CD14-positive monocyte (primary cell): ENCODE results near the gene CCNL2. TPM values are rescaled to one million over a fixed set of nuclear protein-coding genes. Genes with fewer than 3 reads are reported as not detected.

Experiments used
- DNase-seq, 3 donors: peaks; one replicate each; pipeline ENCODE4 v3.0.0-alpha.2; 2011 to 2022
- H2AFZ ChIP-seq: 2 replicates; pipeline ENCODE4 v1.6.0; 2012; ENCODE audit warnings: mild to moderate bottlenecking, low read depth, low read length, inconsistent platforms; ENCODE audit not compliant: insufficient read depth, poor library complexity, severe bottlenecking
- H3K27ac ChIP-seq, 2 donors: 1 replicate in 1 of 2; 2 replicates in 1 of 2; pipeline ENCODE4 v1.5.1; 2012 to 2013; ENCODE audit warnings: low read length in 2 of 2, control low read depth in 1 of 2, inconsistent platforms in 1 of 2, low read depth in 1 of 2, mild to moderate bottlenecking in 1 of 2
- H3K27me3 ChIP-seq, 2 donors: one replicate each; pipeline versions ENCODE4 v1.6.0 to v1.6.1; 2011 to 2013; ENCODE audit warnings: low read length in 2 of 2; ENCODE audit not compliant: control insufficient read depth in 2 of 2, insufficient read depth in 2 of 2
- H3K36me3 ChIP-seq, 2 donors: replicated peaks in 1 of 2; 1 replicate in 1 of 2; 2 replicates in 1 of 2; pipeline versions ENCODE4 v1.5.1 to v1.6.1; 2012 to 2013; ENCODE audit warnings: low read length in 2 of 2, control low read depth in 1 of 2, inconsistent platforms in 1 of 2, mild to moderate bottlenecking in 1 of 2; ENCODE audit not compliant: insufficient read depth in 2 of 2, control insufficient read depth in 1 of 2
- H3K4me1 ChIP-seq, 2 donors: 1 replicate in 1 of 2; 2 replicates in 1 of 2; pipeline versions ENCODE4 v1.5.1 to v1.6.1; 2012 to 2013; ENCODE audit warnings: low read length in 2 of 2, control low read depth in 1 of 2, inconsistent platforms in 1 of 2, mild to moderate bottlenecking in 1 of 2, moderate library complexity in 1 of 2; ENCODE audit not compliant: insufficient read depth in 2 of 2, control insufficient read depth in 1 of 2
- H3K4me2 ChIP-seq: replicated peaks from 2 replicates; pipeline ENCODE3; 2012; ENCODE audit warnings: low read length, moderate library complexity, mild to moderate bottlenecking; ENCODE audit not compliant: poor library complexity, severe bottlenecking; ENCODE audit errors: extremely low read depth
- H3K4me3 ChIP-seq, 3 experiments: fragments of 200-600 bp in 1 of 3; sonication (generic) in 1 of 3; replicated peaks in 1 of 3; 1 replicate in 2 of 3; 2 replicates in 1 of 3; pipeline ENCODE4 v1.5.1; 2011 to 2013; ENCODE audit warnings: low read length in 3 of 3, mild to moderate bottlenecking in 3 of 3, control low read depth in 2 of 3, low read depth in 2 of 3, inconsistent platforms in 1 of 3, moderate library complexity in 1 of 3
- H3K79me2 ChIP-seq: 2 replicates; pipeline ENCODE4 v1.6.0; 2012; ENCODE audit warnings: mild to moderate bottlenecking, control low read depth, inconsistent platforms, low read length, moderate library complexity; ENCODE audit not compliant: insufficient read depth
- H3K9ac ChIP-seq: 2 replicates; pipeline ENCODE4 v1.6.0; 2017; ENCODE audit warnings: low read length, mild to moderate bottlenecking; ENCODE audit not compliant: insufficient read depth, poor library complexity, severe bottlenecking
- H3K9me3 ChIP-seq, 2 donors: replicated peaks in 1 of 2; 1 replicate in 1 of 2; 2 replicates in 1 of 2; pipeline versions ENCODE4 v1.5.1 to v1.6.1; 2012 to 2013; ENCODE audit warnings: low read length in 2 of 2, control low read depth in 1 of 2; ENCODE audit not compliant: control insufficient read depth in 1 of 2, insufficient read depth in 1 of 2
- H4K20me1 ChIP-seq: 2 replicates; pipeline ENCODE4 v1.6.0; 2012; ENCODE audit warnings: mild to moderate bottlenecking, low read length, control low read depth, moderate library complexity; ENCODE audit not compliant: insufficient read depth
- H3K27ac Mint-ChIP-seq, 7 donors: one replicate each; pipeline ENCODE4 v1.8.0; 2020; ENCODE audit warnings: mild to moderate bottlenecking in 7 of 7, mixed read lengths in 7 of 7, moderate library complexity in 6 of 7, inconsistent platforms in 2 of 7
- H3K27me3 Mint-ChIP-seq, 3 donors: one replicate each; pipeline ENCODE4 v1.8.0; 2021 to 2022; ENCODE audit warnings: low read depth in 3 of 3, mild to moderate bottlenecking in 3 of 3, mixed read lengths in 3 of 3, moderate library complexity in 3 of 3, inconsistent platforms in 1 of 3
- H3K36me3 Mint-ChIP-seq, 2 donors: one replicate each; pipeline ENCODE4 v1.8.0; 2020; ENCODE audit warnings: mixed read lengths in 2 of 2, inconsistent platforms in 1 of 2, mild to moderate bottlenecking in 1 of 2
- H3K4me1 Mint-ChIP-seq: one replicate; pipeline ENCODE4 v1.8.0; 2020; ENCODE audit warnings: mild to moderate bottlenecking, mixed read lengths
- H3K4me3 Mint-ChIP-seq, 2 donors: one replicate each; pipeline ENCODE4 v1.8.0; 2020; ENCODE audit warnings: mild to moderate bottlenecking in 2 of 2, mixed read lengths in 2 of 2, moderate library complexity in 1 of 2
- H3K9me3 Mint-ChIP-seq, 7 donors: one replicate each; pipeline ENCODE4 v1.8.0; 2020 to 2022; ENCODE audit warnings: mixed read lengths in 7 of 7, mild to moderate bottlenecking in 6 of 7, moderate library complexity in 6 of 7, inconsistent platforms in 2 of 7
- WGBS: methylation state at CpG from one replicate; pipeline ENCODE4 v1.1.5; 2013; ENCODE audit warnings: missing lambda C conversion rate; ENCODE audit not compliant: insufficient coverage; 5-methylcytosine and 5-hydroxymethylcytosine counted together
- intact Hi-C, 2 donors: fragments of 100-400 bp; cut with micrococcal nuclease; formaldehyde crosslinking; loops; one replicate each; pipeline versions ENCODE4 v1.15.0 to v1.15.1; 2023
- polyA plus RNA-seq, 3 donors: library from polyadenylated mRNA; depleted of rRNA in 1 of 3; unstranded in 2 of 3; stranded (reverse) in 1 of 3; fragments of 300-500 nt in 2 of 3; fragments of >200 nt in 1 of 3; fragmentation: Illumina TruSeq in 2 of 3; gene quantifications; 1 replicate in 2 of 3; 2 replicates in 1 of 3; pipeline ENCODE4 v1.2.3, GENCODE V29; 2012 to 2021
- TF ChIP-seq, protein P1 (sequence below): fragments of 200-600 bp; IDR thresholded peaks from one replicate; pipeline ENCODE4 v1.8.0; 2022; ENCODE audit warnings: antibody characterized with exemption, mild to moderate bottlenecking

The CCNL2 gene
- polyA plus RNA-seq, 3 donors: 8.6 to 178 (median 10.4) TPM

DNA sequence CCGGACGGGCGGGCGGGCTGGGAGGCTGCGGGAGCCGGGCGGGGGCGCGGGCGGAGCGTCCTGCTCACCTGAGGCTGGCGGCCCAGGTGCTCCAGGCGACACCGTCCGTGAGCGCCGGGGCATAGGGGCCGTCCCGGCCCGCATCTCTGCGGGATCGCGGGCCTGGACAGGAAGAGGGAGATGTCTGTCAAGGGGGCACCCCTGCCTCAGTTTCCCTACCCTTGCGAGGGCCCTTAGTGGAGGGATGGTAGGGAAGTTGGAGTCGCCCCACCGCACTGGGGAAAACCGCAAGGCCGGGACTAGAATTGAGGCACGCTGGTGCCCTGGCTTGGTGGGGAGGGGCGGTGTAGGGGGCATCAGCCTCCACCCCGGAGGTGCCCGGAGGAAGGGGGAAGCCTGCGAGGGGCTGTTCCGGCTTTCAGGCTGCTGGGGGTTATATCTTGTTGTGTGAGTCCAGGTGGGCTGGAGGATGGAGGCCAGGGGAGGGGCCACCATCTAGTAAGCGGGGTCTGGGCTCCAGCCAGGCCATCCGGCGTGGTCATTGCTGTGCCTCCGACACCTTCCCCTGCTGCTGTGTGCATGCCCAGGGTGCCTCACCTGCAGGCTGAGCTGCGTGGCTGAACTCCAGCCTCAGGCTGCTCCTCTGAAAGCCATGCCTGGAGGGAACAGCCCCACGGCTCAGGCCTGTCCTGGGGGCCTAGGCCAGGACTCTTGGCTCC lies 36.9 kb upstream of the CCNL2 start:
- Histone ChIP-seq H4K20me1 (no peaks in the 10 kb centered on the region), H3K27me3 (peaks cover 19 to 53% of the 10 kb centered on the region in 2 donors), H3K27ac (no peak overlapping the region), H3K79me2 (no peaks in the 10 kb centered on the region), H2AFZ (no peak overlapping the region), H3K36me3 (no peaks in the 10 kb centered on the region), H3K4me2 (peak overlapping the region; percentile 68), H3K4me3 (peak overlapping the region in 1 of 3 experiments; percentile 51), H3K4me1 (peaks cover 8 to 18% of the 10 kb centered on the region in 2 donors), H3K9me3 (peaks cover 0 to 6% of the 10 kb centered on the region in 2 donors), H3K9ac (peak overlapping the region; percentile 15)
- H3K4me3 Mint-ChIP-seq: peak overlapping the region; percentile 60 to 84
- intact Hi-C loops: no loop called here
- WGBS: 22% methylated on average over 39 of the region's 40 CpGs
- H3K4me1 Mint-ChIP-seq: peaks cover 12% of the 10 kb centered on the region
- H3K9me3 Mint-ChIP-seq: peaks cover 0 to 8% (median 0%) of the 10 kb centered on the region in 7 donors
- H3K36me3 Mint-ChIP-seq: peaks cover 1 to 2% of the 10 kb centered on the region in 2 donors
- TF ChIP-seq, protein P1, sequence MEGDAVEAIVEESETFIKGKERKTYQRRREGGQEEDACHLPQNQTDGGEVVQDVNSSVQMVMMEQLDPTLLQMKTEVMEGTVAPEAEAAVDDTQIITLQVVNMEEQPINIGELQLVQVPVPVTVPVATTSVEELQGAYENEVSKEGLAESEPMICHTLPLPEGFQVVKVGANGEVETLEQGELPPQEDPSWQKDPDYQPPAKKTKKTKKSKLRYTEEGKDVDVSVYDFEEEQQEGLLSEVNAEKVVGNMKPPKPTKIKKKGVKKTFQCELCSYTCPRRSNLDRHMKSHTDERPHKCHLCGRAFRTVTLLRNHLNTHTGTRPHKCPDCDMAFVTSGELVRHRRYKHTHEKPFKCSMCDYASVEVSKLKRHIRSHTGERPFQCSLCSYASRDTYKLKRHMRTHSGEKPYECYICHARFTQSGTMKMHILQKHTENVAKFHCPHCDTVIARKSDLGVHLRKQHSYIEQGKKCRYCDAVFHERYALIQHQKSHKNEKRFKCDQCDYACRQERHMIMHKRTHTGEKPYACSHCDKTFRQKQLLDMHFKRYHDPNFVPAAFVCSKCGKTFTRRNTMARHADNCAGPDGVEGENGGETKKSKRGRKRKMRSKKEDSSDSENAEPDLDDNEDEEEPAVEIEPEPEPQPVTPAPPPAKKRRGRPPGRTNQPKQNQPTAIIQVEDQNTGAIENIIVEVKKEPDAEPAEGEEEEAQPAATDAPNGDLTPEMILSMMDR: no peak
- H3K27me3 Mint-ChIP-seq: peaks cover 30 to 83% (median 47%) of the 10 kb centered on the region in 3 donors
- H3K27ac Mint-ChIP-seq: peak overlapping the region in 1 of 7 donors; percentile 30
- DNase-seq: no peak

DNA sequence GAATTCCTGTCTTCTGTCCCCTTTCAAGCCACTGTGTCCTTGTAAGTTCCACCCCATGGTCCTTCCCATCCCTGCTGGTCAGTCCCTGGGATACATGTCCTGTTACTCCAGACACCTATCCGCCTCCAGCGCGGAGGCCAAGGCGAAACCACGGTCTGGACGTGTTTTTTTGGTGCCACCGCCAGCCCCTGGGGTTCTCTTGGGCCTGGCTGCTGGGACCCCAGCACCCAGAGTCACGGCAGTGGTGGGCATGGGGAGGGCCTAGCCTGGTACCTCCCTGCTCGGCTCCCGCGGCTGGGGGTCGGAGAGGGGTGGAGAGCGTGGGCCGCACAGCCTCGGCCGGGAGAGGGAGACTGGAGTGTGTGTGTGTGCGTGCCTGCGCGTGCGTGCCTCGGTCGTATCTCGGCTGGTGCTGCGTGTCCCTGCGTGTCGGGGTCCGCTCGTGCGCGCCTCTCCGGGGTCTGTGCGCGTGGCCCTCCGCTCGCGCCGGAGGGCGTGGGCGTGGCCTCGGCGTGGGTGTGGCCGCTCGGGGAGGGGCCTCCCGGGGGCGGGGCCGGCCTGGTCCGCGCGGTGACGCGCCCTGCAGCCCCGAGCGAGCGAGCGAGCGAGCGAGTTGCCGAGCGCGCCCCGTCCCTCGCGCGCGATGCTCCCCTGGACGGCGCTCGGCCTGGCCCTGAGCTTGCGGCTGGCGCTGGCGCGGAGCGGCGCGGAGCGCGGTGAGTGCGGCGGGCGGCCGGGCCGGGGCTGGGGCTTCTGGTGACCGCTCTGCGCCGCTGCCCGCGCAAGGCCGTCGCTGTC lies 36.2 kb upstream of the CCNL2 start, which contains the start of gene VWA1:
Gene VWA1 (plus strand): TSS at position 585 of the 798 bp plus-strand sequence. CDS start 59 bp downstream, at position 644.
- peaks cover 19 to 58% of the 10 kb centered on the region in 2 donors for H3K27me3 ChIP-seq
- no peak within 1 kb of the TSS for H2AFZ ChIP-seq
- H3K79me2 ChIP-seq: no peaks in the 10 kb centered on the region
- Mint-ChIP-seq H3K9me3 (peaks cover 0 to 8% (median 0%) of the 10 kb centered on the region in 7 donors), H3K27ac (peak within 1 kb of the TSS in 1 of 7 donors; percentile 30), H3K27me3 (peaks cover 34 to 86% (median 48%) of the 10 kb centered on the region in 3 donors), H3K36me3 (peaks cover 1 to 2% of the 10 kb centered on the region in 2 donors), H3K4me3 (peak within 1 kb of the TSS; percentile 60 to 84), H3K4me1 (peaks cover 12% of the 10 kb centered on the region)
- H3K4me1 ChIP-seq: peaks cover 8 to 18% of the 10 kb centered on the region in 2 donors
- peak within 1 kb of the TSS in 1 of 3 experiments; percentile 54 for H3K4me3 ChIP-seq
- DNase-seq: peak in 2 of 3 donors; percentile 13 to 35
- H4K20me1 ChIP-seq: no peaks in the 10 kb centered on the region
- TF ChIP-seq, protein P1: no peak
- H3K9me3 ChIP-seq: peaks cover 0 to 6% of the 10 kb centered on the region in 2 donors
- no peaks in the 10 kb centered on the region for H3K36me3 ChIP-seq
- H3K27ac ChIP-seq: no peak within 1 kb of the TSS
- intact Hi-C loops: no loop called here
- peak within 1 kb of the TSS; percentile 68 for H3K4me2 ChIP-seq
- peak within 1 kb of the TSS; percentile 15 for H3K9ac ChIP-seq
- 4% methylated on average over 88 of the region's 89 CpGs for WGBS
